NB4 (cell line): ENCODE measurements around the gene SEPTIN12.

Experiments
- CTCF ChIP-seq: IDR thresholded peaks from one replicate; pipeline ENCODE4 v1.5.1; 2012; ENCODE audit warnings: low read depth, low read length
- MAX ChIP-seq: IDR thresholded peaks from 2 replicates; pipeline ENCODE4 v1.6.1; 2011; ENCODE audit warnings: low read depth, low read length
- MYC ChIP-seq: IDR thresholded peaks from 2 replicates; pipeline ENCODE4 v1.6.1; 2011; ENCODE audit warnings: low read depth, low read length
- POLR2A ChIP-seq: IDR thresholded peaks from 2 replicates; pipeline ENCODE4 v1.6.1; 2011; ENCODE audit warnings: mild to moderate bottlenecking; ENCODE audit not compliant: insufficient read length; ENCODE audit errors: extremely low read depth

- no peak for TF ChIP-seq CTCF
- TF ChIP-seq POLR2A: no peak
- TF ChIP-seq MAX: no peak
- TF ChIP-seq MYC: no peak
These were observed 40.1 kb downstream of the SEPTIN12 start for GRCh38 chr16:4747906-4748681.
